NCI-H1436 treated with DMSO at 0.1 percent for 48 hours (cell line): ENCODE data around the gene CRTAC1.
"Not testable (repeated sequence)": the region's sequence is repeated elsewhere in the genome, so short reads cannot be mapped to it uniquely, and the experiment has no call there.

Source experiments
- DNase-seq: peaks from one replicate; lab custom pipeline; 2025; lab: John Stamatoyannopoulos, UW

The CRTAC1 gene

GRCh38 chr10:97842656-97843280, 187.7 kb downstream of the CRTAC1 start:
- no peak for DNase-seq

- not testable (repeated sequence) for DNase-seq
Observed at GRCh38 chr10:97842114-97842513, 188.3 kb downstream of the CRTAC1 start.

GRCh38 chr10:97841166-97841565, 189.3 kb downstream of the CRTAC1 start:
- DNase-seq: not testable (repeated sequence)

- DNase-seq: no peak
Observed at GRCh38 chr10:97838091-97838490, 192.3 kb downstream of the CRTAC1 start.

- DNase-seq: no peak
Observed at GRCh38 chr10:97836446-97836845, 194.0 kb downstream of the CRTAC1 start.

GRCh38 chr10:97831259-97831658, 199.2 kb downstream of the CRTAC1 start:
- DNase-seq: no peak

- DNase-seq: no peak
Observed at GRCh38 chr10:97830064-97830463, 200.4 kb downstream of the CRTAC1 start.

GRCh38 chr10:97828721-97829120, 201.7 kb downstream of the CRTAC1 start:
- no peak for DNase-seq

GRCh38 chr10:97827702-97828291, 202.6 kb downstream of the CRTAC1 start:
- no peak for DNase-seq

- no peak for DNase-seq
Observed at GRCh38 chr10:97826892-97827291, 203.5 kb downstream of the CRTAC1 start.

- DNase-seq: no peak
Observed at GRCh38 chr10:97825020-97825760, 205.2 kb downstream of the CRTAC1 start.

- DNase-seq: no peak
Observed at GRCh38 chr10:97823734-97824133, 206.7 kb downstream of the CRTAC1 start.

- no peak for DNase-seq
Observed at GRCh38 chr10:97822261-97822687, 208.1 kb downstream of the CRTAC1 start.

GRCh38 chr10:97821308-97822038, 208.9 kb downstream of the CRTAC1 start:
- DNase-seq: no peak

- no peak for DNase-seq
Observed at GRCh38 chr10:97820096-97820704, 210.2 kb downstream of the CRTAC1 start.

GRCh38 chr10:97818572-97818971, 211.8 kb downstream of the CRTAC1 start:
- no peak for DNase-seq

- no peak for DNase-seq
Observed at GRCh38 chr10:97816609-97817008, 213.8 kb downstream of the CRTAC1 start.
